ENCODE measurements around the gene GRID2IP.

- TF ChIP-seq CTCF (IDR thresholded peaks at IDR 0.05; ENCODE audit: insufficient read depth, low read length, poor library complexity, severe bottlenecking), result no peak
- 0 out of 2 replicates have a peak, but pooled peaks have one; percentile 79 for TF ChIP-seq EZH2phosphoT487 (conservative IDR thresholded peaks at IDR 0.05; ENCODE audit: low read length)
Measured at GRCh38 chr7:6536262-6537260, 14.7 kb downstream of the GRID2IP start.

All from SU-DHL-6 (cell line).